ENCODE data around the gene DVL1. TPM values are rescaled to one million over a fixed set of nuclear protein-coding genes. Genes with fewer than 3 reads are reported as not detected.

DVL1 gene
- polyA plus RNA-seq, 3 donors = 0.41 to 29.8 (median 0.55) TPM

GRCh38 chr1:1397839-1398523 lies 48.8 kb upstream of the DVL1 start:
- H3K27ac ChIP-seq (ENCODE audit: low read depth in 1 of 2, low read length in 2 of 2) = peak overlapping the region in 1 of 2 donors; percentile 82
- peak overlapping the region; percentile 88 for H3K4me2 ChIP-seq (replicated peaks; ENCODE audit: extremely low read depth, low read length, poor library complexity, severe bottlenecking)
- DNase-seq = peak in 2 of 3 donors; percentile 21 to 41
- 64% methylated on average over 16 of the region's 19 CpGs for WGBS (ENCODE audit: insufficient coverage)
- H3K4me1 Mint-ChIP-seq = peaks cover 32% of the 10 kb centered on the region
- H3K9me3 ChIP-seq (replicated peaks in 1 of 2; ENCODE audit: control insufficient read depth in 1 of 2, insufficient read depth in 1 of 2, low read length in 2 of 2) = no peaks in the 10 kb centered on the region
- H3K9me3 Mint-ChIP-seq = no peaks in the 10 kb centered on the region
- H3K9ac ChIP-seq (ENCODE audit: insufficient read depth, low read length, poor library complexity, severe bottlenecking) = peak overlapping the region; percentile 97
- H3K4me3 Mint-ChIP-seq = peak overlapping the region; percentile 89 to 90
- H3K79me2 ChIP-seq (ENCODE audit: insufficient read depth, low read length) = peaks cover 83% of the 10 kb centered on the region
- peak overlapping the region; percentile 83 to 92 (median 87) for H3K27ac Mint-ChIP-seq
- H4K20me1 ChIP-seq (ENCODE audit: insufficient read depth, low read length) = peaks cover 51% of the 10 kb centered on the region
- no peak for TF ChIP-seq CTCF (IDR thresholded peaks at IDR 0.05)
- peaks cover 57 to 67% of the 10 kb centered on the region in 2 donors for H3K36me3 ChIP-seq (replicated peaks in 1 of 2; ENCODE audit: control insufficient read depth in 1 of 2, insufficient read depth in 2 of 2, low read length in 2 of 2)
- intact Hi-C loops (cut with micrococcal nuclease) = loop anchor here in 1 of 2 donors (1.0 kb wide), 1 partner anchor 8 kb away; no protein-coding TSS in a partner anchor
- no peaks in the 10 kb centered on the region for H3K27me3 ChIP-seq (ENCODE audit: control insufficient read depth in 2 of 2, insufficient read depth in 2 of 2, low read length in 2 of 2)
- peak overlapping the region; percentile 72 to 87 (median 83) for H3K4me3 ChIP-seq (replicated peaks in 1 of 3; ENCODE audit: low read depth in 2 of 3, low read length in 3 of 3)
- H2AFZ ChIP-seq (ENCODE audit: insufficient read depth, low read depth, low read length, poor library complexity, severe bottlenecking) = peak overlapping the region; percentile 93
- H3K4me1 ChIP-seq (ENCODE audit: control insufficient read depth in 1 of 2, insufficient read depth in 2 of 2, low read length in 2 of 2) = peaks cover 24 to 31% of the 10 kb centered on the region in 2 donors
- H3K36me3 Mint-ChIP-seq = peaks cover 51 to 73% of the 10 kb centered on the region in 2 donors
- no peaks in the 10 kb centered on the region for H3K27me3 Mint-ChIP-seq (ENCODE audit: low read depth in 3 of 3)

GRCh38 chr1:1395166-1395565 lies 45.9 kb upstream of the DVL1 start:
- H3K9me3 ChIP-seq (replicated peaks in 1 of 2; ENCODE audit: control insufficient read depth in 1 of 2, insufficient read depth in 1 of 2, low read length in 2 of 2) = no peaks in the 10 kb centered on the region
- peaks cover 20% of the 10 kb centered on the region for H3K4me1 Mint-ChIP-seq
- peak overlapping the region in 3 of 7 donors; percentile 6 to 23 (median 17) for H3K27ac Mint-ChIP-seq
- 93% methylated on average over 9 of the region's 11 CpGs for WGBS (ENCODE audit: insufficient coverage)
- H2AFZ ChIP-seq (ENCODE audit: insufficient read depth, low read depth, low read length, poor library complexity, severe bottlenecking) = no peak overlapping the region
- intact Hi-C loops (cut with micrococcal nuclease) = no loop called here
- no peak overlapping the region for H3K4me2 ChIP-seq (replicated peaks; ENCODE audit: extremely low read depth, low read length, poor library complexity, severe bottlenecking)
- H3K27ac ChIP-seq (ENCODE audit: low read depth in 1 of 2, low read length in 2 of 2) = no peak overlapping the region
- H3K4me3 Mint-ChIP-seq = no peak overlapping the region
- peaks cover 65 to 72% of the 10 kb centered on the region in 2 donors for H3K36me3 ChIP-seq (replicated peaks in 1 of 2; ENCODE audit: control insufficient read depth in 1 of 2, insufficient read depth in 2 of 2, low read length in 2 of 2)
- no peaks in the 10 kb centered on the region for H3K27me3 Mint-ChIP-seq (ENCODE audit: low read depth in 3 of 3)
- no peak overlapping the region for H3K4me3 ChIP-seq (replicated peaks in 1 of 3; ENCODE audit: low read depth in 2 of 3, low read length in 3 of 3)
- H4K20me1 ChIP-seq (ENCODE audit: insufficient read depth, low read length) = peaks cover 54% of the 10 kb centered on the region
- peaks cover 16 to 21% of the 10 kb centered on the region in 2 donors for H3K4me1 ChIP-seq (ENCODE audit: control insufficient read depth in 1 of 2, insufficient read depth in 2 of 2, low read length in 2 of 2)
- peaks cover 65% of the 10 kb centered on the region for H3K79me2 ChIP-seq (ENCODE audit: insufficient read depth, low read length)
- no peak overlapping the region for H3K9ac ChIP-seq (ENCODE audit: insufficient read depth, low read length, poor library complexity, severe bottlenecking)
- TF ChIP-seq CTCF (IDR thresholded peaks at IDR 0.05) = no peak
- peaks cover 56 to 75% of the 10 kb centered on the region in 2 donors for H3K36me3 Mint-ChIP-seq
- H3K27me3 ChIP-seq (ENCODE audit: control insufficient read depth in 2 of 2, insufficient read depth in 2 of 2, low read length in 2 of 2) = no peaks in the 10 kb centered on the region
- DNase-seq = no peak
- H3K9me3 Mint-ChIP-seq = peaks cover 0 to 3% (median under 1%) of the 10 kb centered on the region in 7 donors

All from CD14-positive monocyte (primary cell).